Islet precursor cell (in vitro differentiated cells): ENCODE measurements around the gene NCMAP.
A peak's percentile ranks its signal among the peaks of the same experiment; 100 is the strongest.

Source experiments
- DNase-seq: peaks from one replicate; pipeline ENCODE4 v3.0.0-alpha.2; 2018

The NCMAP gene

DNA sequence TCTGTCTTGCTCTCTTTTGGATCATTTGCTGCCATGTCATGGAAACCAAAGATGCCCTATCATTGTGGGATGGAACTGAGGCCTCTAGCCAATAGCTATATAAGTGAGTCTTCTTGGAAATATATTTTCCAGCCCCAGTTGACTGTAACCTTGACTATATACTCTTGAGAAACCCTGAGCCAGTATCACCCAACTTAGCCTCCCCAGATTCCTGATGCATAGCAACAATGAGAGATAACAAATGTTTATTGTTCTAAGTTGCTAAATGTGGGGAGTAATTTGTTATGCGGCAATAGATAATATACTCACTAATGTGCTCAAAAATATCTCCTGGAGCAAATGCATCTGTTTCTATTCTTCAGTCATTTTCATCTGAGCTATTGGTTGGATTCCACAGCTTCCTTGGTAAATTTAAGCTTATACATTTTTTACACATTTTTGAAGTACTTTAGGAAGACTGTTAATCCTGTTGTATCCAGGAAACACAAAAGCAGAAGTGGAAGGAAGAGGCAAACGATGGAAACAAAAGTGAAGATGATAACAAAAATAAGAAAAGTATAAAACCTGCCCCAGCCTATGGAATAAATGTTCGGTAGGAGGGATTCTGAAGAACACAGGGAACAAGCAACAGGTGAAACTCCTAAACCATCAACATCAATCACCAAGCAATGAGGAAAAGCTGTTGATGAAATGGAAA, 80.9 kb downstream of the NCMAP start:
- no peak for DNase-seq

GRCh38 chr1:24639094-24639493, 83.2 kb downstream of the NCMAP start:
- DNase-seq, result no peak

DNA sequence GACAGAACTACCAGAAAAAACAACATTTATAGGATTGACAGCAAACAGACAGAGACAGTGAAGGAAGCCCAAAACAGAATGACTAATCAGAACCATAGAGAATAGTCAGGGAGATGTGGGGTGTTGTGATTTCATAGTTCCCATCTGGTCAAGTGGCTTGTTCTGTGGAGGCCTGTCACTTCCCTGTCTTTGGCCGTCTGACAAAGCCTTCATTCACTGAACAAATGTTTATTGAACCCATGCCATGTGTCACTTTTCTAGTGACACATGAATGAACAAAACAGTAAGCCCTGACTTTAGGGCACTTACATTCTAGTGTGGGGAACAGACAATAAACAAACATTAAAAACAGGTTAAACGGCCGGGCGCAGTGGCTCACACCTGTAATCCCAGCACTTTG, 84.0 kb downstream of the NCMAP start:
- no peak for DNase-seq

DNA sequence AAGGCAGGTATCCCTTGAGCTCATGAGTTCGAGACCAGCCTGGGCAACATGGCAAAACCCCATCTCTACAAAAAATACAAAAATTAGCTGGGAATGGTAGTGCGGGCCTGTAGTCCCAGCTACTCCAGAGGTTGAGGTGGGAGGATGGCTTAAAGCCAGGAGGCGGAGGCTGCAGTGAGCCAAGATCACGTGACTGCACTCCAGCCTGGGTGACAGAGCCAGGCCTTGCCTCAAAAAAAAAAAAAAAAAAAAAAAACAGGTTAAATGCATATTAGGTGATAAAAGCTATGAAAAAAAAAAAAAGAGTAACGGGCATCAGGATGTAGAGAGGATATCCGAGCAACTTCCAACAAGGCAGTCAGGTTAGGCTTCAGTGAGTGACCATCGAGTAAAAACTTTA, 84.4 kb downstream of the NCMAP start:
- DNase-seq, result no peak

DNA sequence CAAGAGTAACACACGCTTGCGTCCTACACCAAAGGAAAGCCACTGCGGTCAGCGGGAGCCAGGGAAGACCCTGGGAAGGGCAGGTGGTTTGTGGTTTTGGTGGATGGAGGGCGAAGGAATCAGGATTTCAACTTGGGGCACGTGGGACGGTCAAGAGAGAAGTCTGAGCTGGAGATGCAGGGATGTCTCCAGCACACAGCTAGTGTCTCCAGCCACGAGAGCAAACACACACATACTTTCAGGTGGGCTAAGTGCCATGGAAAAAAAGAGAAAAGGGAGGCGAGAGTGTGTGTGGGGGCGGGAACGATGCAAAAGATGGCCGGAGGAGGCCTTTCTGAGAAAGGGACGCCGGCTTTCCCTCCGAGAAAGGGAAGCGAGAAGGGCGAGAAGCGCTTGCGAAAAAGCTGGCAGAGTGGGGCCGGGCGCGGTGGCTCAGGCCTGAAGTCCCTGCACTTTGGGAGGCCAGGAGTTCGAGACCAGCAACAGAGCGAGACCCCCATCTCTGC, 85.8 kb downstream of the NCMAP start:
- DNase-seq, result peak; percentile 60

GRCh38 chr1:24642481-24643362, 86.8 kb downstream of the NCMAP start, which contains the start of gene SRRM1:
Gene SRRM1, plus strand, starts transcription at chr1:24643302. Its CDS starts 25 bp downstream, at chr1:24643327.
- peak; percentile 100 for DNase-seq

GRCh38 chr1:24643363-24644099, 87.6 kb downstream of the NCMAP start:
- no peak for DNase-seq

DNA sequence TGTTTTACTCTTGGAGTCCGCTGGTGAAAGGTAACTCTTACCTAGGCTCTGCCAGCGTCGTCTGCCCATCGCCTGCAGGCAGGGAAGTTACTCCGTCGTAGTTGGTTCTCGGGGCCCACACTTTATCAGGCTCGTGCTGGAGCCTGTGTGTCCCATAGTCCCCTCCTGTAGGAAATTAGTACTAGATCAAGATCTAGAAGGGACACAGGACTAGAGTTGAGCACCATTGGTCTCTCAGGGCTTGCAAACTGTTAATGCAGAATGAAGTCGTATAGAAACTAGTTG, 88.2 kb downstream of the NCMAP start:
- DNase-seq, result peak; percentile 60

DNA sequence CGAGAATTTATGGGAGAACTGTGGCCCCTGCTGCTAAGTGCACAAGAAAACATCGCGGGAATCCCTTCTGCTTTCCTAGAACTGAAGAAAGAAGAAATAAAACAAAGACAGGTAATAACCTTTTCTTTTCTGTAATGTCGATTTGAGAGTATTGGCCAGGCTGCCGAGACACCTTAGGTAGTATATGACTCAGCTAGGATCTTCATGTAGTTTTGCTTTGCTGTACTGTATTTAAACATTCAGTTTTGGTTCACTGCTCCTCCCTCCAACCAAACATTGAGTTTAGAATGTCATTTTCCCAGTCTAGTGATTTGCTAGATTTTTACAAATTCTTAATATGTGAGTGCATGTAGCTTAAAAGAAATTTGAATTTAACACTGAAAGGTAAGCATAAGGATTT, 93.0 kb downstream of the NCMAP start:
- no peak for DNase-seq

- no peak for DNase-seq
These were observed 96.5 kb downstream of the NCMAP start for GRCh38 chr1:24652382-24652781.

DNA sequence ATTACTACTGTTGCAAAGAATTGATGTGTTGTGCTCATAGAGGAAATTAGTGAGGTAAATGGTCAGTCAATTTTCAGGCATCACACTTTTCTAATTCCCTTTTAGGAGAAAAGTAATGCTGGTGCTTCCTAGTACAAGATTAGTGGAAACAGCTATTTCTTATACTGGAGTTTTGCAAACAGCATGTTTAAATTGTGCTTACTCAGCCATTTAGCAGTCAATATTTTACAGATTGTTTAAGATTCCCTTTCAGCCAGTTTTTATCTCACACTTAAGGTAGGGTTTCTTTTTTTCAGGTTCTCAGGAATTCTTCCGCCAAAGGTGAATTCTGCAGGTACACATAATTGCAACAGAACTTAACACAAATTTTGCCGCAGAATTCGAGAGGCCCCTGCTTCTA, 98.1 kb downstream of the NCMAP start:
- DNase-seq, result no peak

DNA sequence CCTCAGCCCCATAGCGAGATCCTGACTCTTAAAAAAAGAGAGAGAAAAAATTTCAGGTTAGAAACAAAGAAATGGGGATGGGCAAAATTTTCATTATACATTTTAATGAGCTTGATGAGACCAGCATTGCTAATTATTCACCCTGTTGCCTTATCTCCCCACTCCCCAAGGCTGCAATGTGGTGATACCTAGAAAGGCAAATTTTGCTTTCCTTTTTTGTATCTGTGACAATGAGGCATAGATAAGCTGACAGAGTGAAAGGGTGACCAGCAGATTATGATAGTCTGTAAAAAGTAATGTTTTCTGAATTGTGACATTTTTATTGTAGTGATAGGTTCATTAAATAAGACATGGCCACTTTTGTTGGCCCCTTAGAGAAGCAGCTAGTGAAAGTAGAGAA, 100.2 kb downstream of the NCMAP start:
- no peak for DNase-seq

DNA sequence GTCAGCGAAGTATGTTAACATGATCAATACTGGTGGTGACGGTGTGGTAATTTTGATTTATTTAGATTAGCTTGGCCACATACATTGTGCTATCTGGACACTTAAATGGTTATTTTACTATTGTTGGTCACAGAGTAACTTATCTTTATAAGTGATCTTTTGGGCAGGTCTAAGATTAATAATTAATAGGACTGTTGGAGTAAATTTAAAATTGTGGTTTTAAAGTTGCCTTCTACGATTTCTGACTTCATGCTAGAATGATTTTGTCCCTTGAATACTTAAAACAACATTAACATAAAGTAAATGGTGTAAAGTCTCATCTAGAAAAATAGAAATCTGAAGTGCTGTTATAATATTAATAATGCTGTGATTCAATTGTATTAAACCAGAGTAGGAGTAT, 101.9 kb downstream of the NCMAP start:
- DNase-seq, result no peak
